Measurements from ENCODE around the gene SWI5. TPM values are rescaled to one million over a fixed set of nuclear protein-coding genes. Genes with fewer than 3 reads are reported as not detected.

Gene SWI5
- polyA plus RNA-seq, 12 donors: 17.7 to 28.9 (median 21.2) TPM; not detected in 2

DNA sequence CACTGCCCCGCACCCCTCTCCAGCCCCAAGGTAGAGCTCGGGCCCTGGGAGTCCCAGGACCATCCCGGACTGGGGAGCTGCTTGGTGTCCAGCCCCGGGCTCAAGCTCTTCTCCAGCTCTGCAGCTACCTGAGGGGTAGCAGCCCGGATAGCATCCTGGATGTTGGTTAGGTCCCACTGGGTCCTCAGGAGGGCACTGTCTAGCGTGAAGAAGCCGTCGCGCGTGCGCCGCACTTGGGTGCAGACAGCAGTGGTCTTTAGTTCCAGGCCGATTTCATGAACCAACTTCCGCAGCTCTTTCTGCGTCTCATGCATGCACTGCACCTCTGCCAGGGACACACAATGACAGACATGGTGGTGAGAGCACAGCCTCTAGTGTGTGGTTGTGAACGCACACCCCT is 33.5 kb downstream of the SWI5 start:
- no peak for DNase-seq

DNA sequence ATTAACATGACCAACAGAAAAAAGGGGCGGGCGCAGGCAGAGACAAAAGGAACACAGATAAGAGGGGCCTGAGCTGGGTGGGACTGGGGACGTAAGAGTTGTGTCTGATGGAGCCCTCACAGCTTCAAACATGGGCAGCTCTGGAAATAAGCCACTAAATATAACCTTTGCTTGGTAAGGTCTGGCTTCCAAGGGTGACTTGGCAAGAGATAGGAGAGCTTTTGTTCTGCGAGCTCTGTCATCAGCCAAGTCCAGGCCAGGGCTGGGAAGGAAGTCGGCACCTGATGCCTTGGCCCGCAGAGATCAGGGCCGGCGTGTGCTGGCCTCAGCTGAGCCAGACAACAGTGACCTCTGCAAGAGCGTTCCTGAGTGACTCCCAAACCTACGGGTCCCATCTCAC is 34.4 kb downstream of the SWI5 start:
- DNase-seq: no peak

DNA sequence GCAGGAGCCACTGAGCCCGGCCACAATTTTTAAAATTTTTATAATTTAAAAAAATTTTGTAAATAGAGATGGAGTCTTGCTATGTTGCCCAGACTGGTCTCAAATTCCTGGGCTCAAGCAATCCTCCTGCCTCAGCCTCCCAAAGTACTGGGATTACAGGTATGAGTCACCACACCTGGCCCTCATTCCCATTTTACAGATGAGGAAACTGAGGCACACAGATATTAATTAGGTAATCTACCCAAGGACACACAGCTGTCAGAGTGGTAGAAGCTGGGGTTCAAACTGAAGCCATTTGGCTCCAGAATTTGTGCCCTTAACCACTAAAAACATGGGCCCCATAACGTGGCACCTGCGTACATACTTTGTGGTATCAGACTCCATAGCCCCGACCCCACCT is 38.6 kb downstream of the SWI5 start:
- no peak for DNase-seq

DNA sequence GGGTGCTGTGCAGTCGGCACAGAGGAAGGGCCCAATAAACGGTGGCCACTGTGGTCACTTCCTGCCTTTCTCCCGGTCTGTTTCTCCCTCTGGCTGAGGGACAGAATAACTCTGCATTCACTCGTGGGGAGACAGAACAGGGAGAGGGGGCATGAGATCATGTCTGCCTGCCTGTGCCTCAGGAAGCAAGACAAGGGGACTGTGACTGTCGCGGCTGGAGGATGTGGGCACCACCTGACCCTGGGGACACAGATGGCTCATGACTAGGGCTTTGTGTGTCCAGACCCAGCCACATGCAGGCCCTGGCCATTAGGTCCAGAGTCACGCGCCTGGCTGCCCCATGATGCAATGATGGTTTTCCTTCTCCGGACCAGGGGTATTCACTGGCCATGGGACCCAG is 40.3 kb downstream of the SWI5 start:
- no peak for DNase-seq

DNA sequence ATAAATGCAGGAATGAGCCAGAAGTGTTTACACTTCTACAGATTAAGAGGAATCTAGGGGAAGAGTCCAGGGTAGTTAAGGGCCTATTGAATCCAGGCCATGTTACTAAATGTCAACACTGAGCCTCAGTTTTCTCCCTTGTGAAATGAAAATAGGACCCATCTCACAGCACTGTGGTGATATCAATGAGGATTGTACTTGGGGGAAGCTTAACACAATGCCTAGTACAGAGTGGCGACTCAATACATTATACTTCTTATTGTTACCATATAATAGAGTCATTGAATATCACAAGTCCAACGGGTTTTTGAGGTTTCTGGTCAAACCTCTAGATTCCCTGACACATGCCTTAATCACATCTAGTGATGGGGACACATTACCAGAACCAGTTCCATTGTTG is 41.6 kb downstream of the SWI5 start:
- no peak for DNase-seq

DNA sequence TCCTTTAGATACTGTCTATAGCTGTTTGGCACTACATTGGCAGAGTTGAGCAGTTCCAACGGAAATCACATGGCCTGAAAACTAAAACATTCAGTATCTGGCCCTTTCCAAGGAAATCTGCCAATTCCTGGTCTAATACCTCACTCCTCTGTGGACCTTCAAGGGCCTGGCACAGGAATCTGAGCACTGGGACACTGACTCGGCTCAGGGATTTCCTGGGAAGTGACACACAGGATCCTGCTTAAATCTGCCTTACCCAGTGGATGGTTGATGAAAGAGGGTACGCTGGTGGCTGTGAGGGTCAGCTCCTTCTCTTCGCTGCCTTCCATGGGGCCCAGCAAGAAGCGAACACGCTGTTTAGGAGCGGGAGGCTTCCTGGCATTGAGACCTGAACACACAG is 45.3 kb downstream of the SWI5 start:
- DNase-seq: no peak

DNA sequence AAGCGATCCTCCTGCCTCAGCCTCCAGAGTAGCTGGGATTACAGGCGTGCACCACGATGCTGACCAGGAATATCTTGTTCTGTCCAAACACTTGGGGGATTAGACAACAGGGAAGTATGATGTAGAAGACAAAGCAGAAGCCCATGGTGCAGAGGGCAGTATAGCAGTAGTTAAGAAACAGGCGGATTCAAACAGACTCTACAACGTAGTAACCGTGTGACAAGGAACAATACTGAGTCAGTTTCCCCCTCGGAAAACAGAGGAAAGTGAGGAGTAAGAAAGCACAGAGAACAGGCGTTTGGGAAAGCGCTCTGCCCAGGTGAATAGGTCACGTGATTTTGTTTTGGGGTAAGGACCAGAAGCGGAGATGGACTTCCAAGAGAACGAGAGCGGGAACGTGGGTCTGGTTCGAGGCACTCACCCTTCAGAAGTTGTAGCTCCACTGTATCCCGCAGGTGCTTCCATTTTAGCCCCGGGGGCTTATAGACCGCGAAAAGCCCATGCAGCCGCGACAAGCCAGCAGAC is 45.9 kb downstream of the SWI5 start:
- DNase-seq: no peak

DNA sequence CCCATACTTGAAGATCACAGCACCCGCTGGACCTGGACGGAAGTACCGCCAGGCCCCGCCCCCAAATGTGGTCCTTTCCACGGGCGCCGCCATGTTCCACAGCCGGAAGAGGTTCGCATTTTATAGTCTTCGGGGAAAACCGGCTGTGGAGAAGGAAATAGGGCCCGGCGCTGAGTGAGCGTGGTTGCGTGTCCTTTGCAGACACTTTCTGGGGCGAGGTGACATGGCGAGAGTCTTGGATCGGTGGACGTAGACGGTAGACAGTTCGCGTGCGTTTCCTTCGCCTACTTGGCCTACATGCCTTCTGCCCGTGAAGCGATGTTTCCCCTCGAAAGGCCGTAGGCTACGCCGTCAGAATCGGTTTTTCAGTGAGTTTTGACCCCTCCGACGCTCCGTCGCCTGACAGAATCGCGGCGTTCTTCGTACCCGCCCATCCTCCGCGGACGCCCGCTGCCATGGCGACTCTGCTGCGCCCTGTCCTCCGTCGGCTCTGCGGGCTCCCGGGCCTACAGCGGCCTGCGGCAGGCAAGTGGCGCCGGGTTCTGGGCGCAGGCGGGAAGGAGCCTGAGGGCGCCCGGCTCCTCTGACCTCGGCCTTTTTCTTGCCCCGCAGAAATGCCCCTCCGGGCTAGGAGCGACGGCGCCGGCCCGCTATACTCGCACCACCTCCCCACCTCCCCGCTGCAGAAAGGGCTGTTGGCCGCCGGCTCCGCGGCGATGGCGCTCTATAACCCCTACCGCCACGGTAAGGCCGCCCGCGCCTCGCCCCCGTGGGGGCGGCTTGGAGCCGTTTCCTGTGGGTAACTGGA is 46.5 kb downstream of the SWI5 start, which contains the start of the genes COQ4 and TRUB2:
TSS of gene COQ4 (plus strand) at position 436 of the 808 bp plus-strand sequence. CDS start at position 456, 20 bp downstream.
TSS of gene TRUB2 (minus strand) at position 44 of the 808 bp plus-strand sequence. CDS start at position 5, 39 bp downstream.
- DNase-seq: peak; percentile 97

DNA sequence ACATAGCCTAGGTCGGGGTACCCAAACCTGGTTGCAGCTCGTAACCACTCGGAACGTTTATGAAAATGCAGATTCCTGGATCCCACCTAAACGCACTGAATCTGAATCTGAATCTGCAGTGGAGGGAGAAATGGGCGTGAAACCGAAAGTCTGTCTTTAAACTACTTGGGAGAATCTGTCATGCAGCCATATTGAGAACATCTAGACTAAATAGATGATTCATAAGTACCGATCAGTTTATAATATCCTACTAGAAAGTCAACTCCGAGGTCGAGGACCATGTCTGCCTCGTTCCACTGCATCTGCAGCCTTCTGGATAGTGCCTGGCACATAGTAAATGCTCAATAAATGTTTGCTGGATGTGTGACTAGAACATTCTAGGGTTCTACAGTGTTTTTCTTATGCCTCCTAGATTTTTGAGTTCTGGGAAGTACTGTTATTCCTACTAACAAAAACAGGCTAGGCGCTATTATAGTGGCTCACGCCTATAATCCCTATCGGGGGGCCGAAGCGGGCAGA is 47.2 kb downstream of the SWI5 start:
- no peak for DNase-seq

DNA sequence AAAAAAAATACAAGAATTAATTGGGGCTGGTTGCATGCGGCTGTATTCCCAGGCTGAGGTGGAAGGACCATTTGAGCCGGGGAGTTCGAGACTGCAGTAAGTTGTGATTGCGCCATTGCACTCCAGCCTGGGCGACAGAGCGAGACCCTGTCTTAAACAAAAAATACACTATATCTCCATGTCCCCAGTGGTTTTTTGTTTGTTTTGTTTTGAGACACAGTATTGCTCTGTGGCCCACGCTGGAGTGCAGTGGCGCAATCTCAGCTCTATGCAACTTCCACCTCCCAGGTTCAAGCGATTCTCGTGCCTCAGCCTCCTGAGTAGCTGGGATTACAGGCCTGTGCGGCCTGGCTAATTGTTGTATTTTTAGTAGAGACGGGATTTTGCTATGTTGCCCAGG is 47.7 kb downstream of the SWI5 start:
- DNase-seq: no peak

DNA sequence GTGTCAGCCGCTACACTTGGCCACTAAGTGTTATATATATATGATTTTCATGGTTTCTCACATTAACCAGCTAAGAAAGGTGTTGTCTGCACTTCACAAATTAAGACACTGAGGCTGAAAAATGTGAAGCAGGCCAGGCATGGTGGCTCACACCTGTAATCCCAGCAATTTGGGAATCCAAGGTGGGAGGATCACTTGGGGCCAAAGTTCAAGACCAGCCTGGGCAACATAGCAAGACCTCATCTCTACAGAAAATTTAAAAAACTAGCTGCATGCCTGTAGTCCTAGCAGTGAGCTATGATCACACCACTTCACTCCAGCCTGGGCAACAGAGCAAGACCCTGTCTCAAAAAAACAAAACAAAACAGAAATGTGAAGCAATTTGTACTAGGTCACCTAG is 48.3 kb downstream of the SWI5 start:
- no peak for DNase-seq

DNA sequence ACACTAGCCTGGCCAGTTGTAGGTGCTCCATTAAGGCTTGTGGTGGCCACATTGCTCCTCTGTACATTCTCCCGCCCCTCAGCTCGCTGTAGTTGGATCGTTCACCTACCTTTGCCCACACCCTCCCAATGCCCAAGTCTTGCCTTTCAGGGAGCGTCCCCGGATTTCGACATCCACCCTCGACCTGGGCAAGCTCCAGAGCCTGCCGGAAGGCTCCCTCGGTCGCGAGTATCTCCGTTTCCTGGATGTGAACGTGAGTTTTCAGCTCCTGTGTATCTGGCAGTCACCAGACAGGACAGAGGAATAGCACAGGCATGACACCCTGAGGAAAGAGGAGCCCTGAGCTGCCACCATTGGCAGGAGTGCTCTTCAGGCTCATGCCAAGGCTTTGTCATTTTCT is 49.6 kb downstream of the SWI5 start:
- no peak for DNase-seq

DNA sequence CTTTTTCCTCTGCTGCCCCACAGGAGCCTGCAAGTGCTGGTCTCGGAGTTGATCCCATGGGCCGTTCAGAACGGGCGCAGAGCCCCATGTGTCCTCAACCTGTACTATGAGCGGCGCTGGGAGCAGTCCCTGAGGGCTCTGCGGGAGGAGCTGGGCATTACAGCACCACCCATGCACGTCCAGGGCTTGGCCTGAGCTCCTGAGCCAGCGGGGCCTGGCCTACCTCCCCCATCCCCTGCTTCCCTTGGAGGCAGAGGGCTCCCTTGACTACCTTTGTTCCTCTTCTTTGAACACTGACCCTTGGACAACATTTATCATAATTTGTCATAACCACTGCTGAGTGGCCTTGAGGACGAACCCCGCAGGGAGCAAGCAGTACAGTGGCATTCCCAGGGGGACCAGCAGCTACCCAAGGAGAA is 57.4 kb downstream of the SWI5 start:
- DNase-seq: no peak

DNA sequence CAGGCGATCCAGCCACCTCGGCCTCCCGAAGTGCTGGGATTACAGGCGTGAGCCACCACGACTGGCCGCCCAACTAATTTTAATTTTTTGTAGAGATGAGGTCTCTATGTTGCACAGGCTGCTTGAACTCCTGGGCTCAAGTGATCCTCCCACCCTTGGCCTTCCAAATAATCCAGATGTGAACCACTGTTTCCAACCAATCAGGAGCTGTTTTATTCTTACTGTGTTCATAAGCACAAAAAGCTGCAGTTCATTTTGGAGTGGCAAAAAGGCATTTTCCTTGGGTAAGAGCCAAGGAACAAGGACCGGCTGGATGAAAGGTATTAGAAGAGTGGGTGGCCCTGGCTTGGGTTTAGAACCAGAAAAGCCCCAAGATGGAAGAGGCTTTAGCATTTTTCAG is 59.1 kb downstream of the SWI5 start:
- DNase-seq: peak; percentile 7

DNA sequence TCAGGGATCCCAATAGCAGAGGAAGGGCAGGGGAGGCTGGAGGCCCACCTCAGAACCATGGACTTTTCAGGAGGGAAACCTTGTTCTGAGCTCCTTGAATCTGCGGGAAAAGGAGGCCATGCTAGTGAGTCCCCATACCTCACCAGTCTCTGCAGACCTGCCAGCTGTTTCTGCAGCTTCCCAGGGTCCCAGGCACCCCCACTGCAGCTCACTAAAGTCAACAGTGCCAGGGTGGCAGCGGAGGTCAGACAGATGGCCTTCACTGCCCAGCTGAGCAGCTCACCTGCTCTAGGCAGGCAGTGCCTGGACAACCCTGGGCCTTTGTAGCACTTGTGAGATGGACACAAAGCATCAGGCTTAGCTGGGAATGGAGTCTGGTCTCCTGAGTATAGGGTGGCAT is 59.8 kb downstream of the SWI5 start:
- no peak for DNase-seq

DNA sequence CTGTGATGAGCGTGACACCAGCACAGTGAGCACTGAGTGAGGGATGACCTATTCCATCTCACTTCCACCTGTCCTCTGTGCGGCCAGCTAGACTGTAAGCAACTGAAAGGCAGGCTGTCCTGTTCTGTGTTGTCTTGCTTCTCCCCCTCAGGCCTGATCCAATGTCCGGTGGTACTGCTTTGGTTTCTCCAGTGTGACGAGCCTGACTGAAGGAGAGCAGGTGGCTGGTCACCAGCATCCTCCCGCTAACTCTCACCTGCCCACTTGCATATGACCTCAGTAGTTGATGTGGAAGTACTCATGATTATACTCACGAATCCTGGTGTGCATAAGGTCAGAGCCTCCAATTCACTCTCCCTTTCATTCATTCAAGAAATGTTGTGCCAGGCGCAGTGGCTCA is 61.9 kb downstream of the SWI5 start:
- no peak for DNase-seq

Other genes starting within 250 kb of the SWI5 start
- gene NAIF1, start 209.0 kb upstream of the SWI5 start, polyA plus RNA-seq (ENCODE audit: insufficient read length in 12 of 12): 10 to 100 TPM in 1 of 12 donors, 1 to 10 TPM in 10, not detected in 1; 6.5 to 21.2 (median 8.0) TPM
- gene SLC25A25, start 208.0 kb upstream of the SWI5 start, polyA plus RNA-seq (ENCODE audit: insufficient read length in 12 of 12): 10 to 100 TPM in 11 of 12 donors, not detected in 1; 10.8 to 15.3 (median 11.6) TPM
- 10 to 100 TPM in 11 of 12 donors, not detected in 1; 24.4 to 37.2 (median 33.4) TPM for gene PTGES2, start 148.5 kb upstream of the SWI5 start, polyA plus RNA-seq (ENCODE audit: insufficient read length in 12 of 12)
- 1 to 10 TPM in 1 of 12 donors, under 1 TPM in 7, not detected in 4; 0.31 to 6.2 (median 0.70) TPM for gene LCN2, start 126.8 kb upstream of the SWI5 start, polyA plus RNA-seq (ENCODE audit: insufficient read length in 12 of 12)
- 10 to 100 TPM in 11 of 12 donors, not detected in 1; 16.6 to 61.6 (median 22.2) TPM for gene BBLN, start 116.0 kb upstream of the SWI5 start, polyA plus RNA-seq (ENCODE audit: insufficient read length in 12 of 12)
- gene CIZ1, start 84.7 kb upstream of the SWI5 start, polyA plus RNA-seq (ENCODE audit: insufficient read length in 12 of 12): 100 to 1,000 TPM in 7 of 12 donors, 10 to 100 TPM in 4, not detected in 1; 79.1 to 228 (median 101) TPM
- gene DNM1, start 72.9 kb upstream of the SWI5 start, polyA plus RNA-seq (ENCODE audit: insufficient read length in 12 of 12): 100 to 1,000 TPM in 1 of 12 donors, 10 to 100 TPM in 10, not detected in 1; 24.3 to 190 (median 43.5) TPM
- 100 to 1,000 TPM in 3 of 12 donors, 10 to 100 TPM in 9; 78.4 to 143 (median 88.3) TPM for gene GOLGA2, start 269 bp upstream of the SWI5 start, polyA plus RNA-seq (ENCODE audit: insufficient read length in 12 of 12)
- gene TRUB2, start 46.2 kb downstream of the SWI5 start, polyA plus RNA-seq (ENCODE audit: insufficient read length in 12 of 12): 10 to 100 TPM in 11 of 12 donors, not detected in 1; 17.6 to 23.5 (median 21.5) TPM
- 100 to 1,000 TPM in 1 of 12 donors, 10 to 100 TPM in 11; 23.1 to 171 (median 25.8) TPM for gene COQ4, start 46.6 kb downstream of the SWI5 start, polyA plus RNA-seq (ENCODE audit: insufficient read length in 12 of 12)
- 10 to 100 TPM in 5 of 12 donors, 1 to 10 TPM in 6, not detected in 1; 4.6 to 12.0 (median 9.8) TPM for gene SLC27A4, start 64.3 kb downstream of the SWI5 start, polyA plus RNA-seq (ENCODE audit: insufficient read length in 12 of 12)
- gene URM1, start 95.1 kb downstream of the SWI5 start, polyA plus RNA-seq (ENCODE audit: insufficient read length in 12 of 12): 10 to 100 TPM in 11 of 12 donors, not detected in 1; 41.1 to 68.5 (median 59.9) TPM
- 100 to 1,000 TPM in 4 of 12 donors, 10 to 100 TPM in 7, not detected in 1; 79.6 to 112 (median 87.6) TPM for gene CERCAM, start 144.6 kb downstream of the SWI5 start, polyA plus RNA-seq (ENCODE audit: insufficient read length in 12 of 12)
- 10 to 100 TPM in 11 of 12 donors, not detected in 1; 20.9 to 52.4 (median 26.8) TPM for gene ODF2, start 179.7 kb downstream of the SWI5 start, polyA plus RNA-seq (ENCODE audit: insufficient read length in 12 of 12)
- 10 to 100 TPM in 11 of 12 donors, not detected in 1; 18.3 to 23.8 (median 21.1) TPM for gene GLE1, start 228.4 kb downstream of the SWI5 start, polyA plus RNA-seq (ENCODE audit: insufficient read length in 12 of 12)